NB4 (cell line): ENCODE results near the gene S100A1.
A peak's percentile ranks its signal among the peaks of the same experiment; 100 is the strongest.
"Not testable (repeated sequence)": the region's sequence is repeated elsewhere in the genome, so short reads cannot be mapped to it uniquely, and the experiment has no call there.

Source experiments
- DNase-seq: peaks from one replicate; pipeline ENCODE4 v3.0.0; 2010; ENCODE audit warnings: low read depth
- H3K4me3 ChIP-seq: one replicate; pipeline ENCODE4 v1.5.1; 2011; ENCODE audit warnings: mild to moderate bottlenecking, low read depth, low read length, moderate library complexity
- CTCF ChIP-seq: IDR thresholded peaks from one replicate; pipeline ENCODE4 v1.5.1; 2012; ENCODE audit warnings: low read depth, low read length
- MYC ChIP-seq: IDR thresholded peaks from 2 replicates; pipeline ENCODE4 v1.6.1; 2011; ENCODE audit warnings: low read depth, low read length
- POLR2A ChIP-seq: IDR thresholded peaks from 2 replicates; pipeline ENCODE4 v1.6.1; 2011; ENCODE audit warnings: mild to moderate bottlenecking; ENCODE audit not compliant: insufficient read length; ENCODE audit errors: extremely low read depth
- TF ChIP-seq, protein P1 (sequence below): IDR thresholded peaks from 2 replicates; pipeline ENCODE4 v1.6.1; 2011; ENCODE audit warnings: low read depth, low read length

Gene S100A1

GRCh38 chr1:153586347-153586746 lies 41.9 kb upstream of the S100A1 start:
- no peak for DNase-seq
- TF ChIP-seq, protein P1, sequence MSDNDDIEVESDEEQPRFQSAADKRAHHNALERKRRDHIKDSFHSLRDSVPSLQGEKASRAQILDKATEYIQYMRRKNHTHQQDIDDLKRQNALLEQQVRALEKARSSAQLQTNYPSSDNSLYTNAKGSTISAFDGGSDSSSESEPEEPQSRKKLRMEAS = no peak
- no peak for TF ChIP-seq MYC
- TF ChIP-seq POLR2A = no peak
- no peak for TF ChIP-seq CTCF

DNA sequence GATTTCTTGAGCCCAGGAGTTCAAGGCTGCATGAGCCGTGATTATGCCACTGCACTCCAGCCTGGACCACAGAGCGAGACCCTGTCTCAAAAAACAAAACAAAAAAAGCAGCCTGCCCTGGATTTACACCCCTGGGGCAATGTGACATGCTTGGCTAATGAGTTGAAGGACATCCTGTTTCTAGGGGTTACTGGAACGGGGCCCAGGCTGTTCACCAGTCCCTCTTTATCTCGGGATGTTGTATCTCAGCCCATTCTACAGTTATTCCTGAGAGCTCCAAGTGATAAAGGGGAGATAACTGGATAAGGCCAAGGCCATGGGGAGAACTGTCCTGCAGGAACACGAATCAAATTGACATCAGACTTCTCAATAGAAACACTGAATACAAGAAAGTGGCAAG lies 40.9 kb upstream of the S100A1 start:
- no peak overlapping the region for H3K4me3 ChIP-seq
- no peak for TF ChIP-seq POLR2A
- TF ChIP-seq, protein P1 = no peak
- no peak for DNase-seq

More at GRCh38 chr1:153586347-153586746, 41.9 kb upstream of the S100A1 start:
- no peak overlapping the region for H3K4me3 ChIP-seq

- H3K4me3 ChIP-seq, DNase-seq: not testable (repeated sequence)
These were observed 40.2 kb upstream of the S100A1 start for GRCh38 chr1:153588033-153588432.

DNA sequence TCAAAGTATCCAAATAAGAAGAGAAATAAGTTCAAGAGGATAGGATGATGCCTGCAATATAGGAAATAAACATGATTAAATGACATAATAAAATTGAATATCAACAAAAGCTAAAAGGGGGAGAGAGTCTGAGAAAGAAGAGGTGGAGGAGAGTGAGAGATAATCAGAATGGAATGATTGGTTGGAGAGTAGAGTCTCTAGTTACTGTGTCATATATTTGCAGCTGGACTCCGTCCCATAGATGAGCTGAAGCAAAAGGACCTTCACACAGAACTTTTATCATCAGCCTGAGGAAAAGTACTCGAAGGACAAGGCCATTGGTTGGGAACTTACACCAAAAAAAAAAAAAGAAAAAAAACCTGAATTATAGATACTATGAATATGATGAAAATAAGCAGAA lies 39.8 kb upstream of the S100A1 start:
- TF ChIP-seq POLR2A = no peak
- no peak for TF ChIP-seq MYC
- H3K4me3 ChIP-seq = no peak overlapping the region
- DNase-seq = no peak

DNA sequence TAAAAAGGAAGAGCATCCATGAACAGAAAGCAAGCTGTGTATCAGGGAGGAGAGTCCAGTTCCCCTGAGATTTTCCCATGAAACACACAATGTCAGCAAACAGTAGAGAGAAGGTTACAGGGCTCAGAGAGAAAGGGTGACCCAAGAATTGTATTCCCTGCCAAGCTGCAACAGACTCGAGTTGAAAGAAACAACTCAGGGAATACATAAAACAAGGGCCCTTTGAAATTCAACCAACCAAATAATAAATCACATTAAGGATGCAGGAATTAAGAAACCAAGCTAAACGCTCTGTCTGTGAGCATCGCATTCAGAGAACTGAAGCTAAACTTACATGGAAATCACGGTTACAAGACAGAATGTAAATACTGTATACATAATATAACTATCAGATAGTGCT lies 35.5 kb upstream of the S100A1 start:
- TF ChIP-seq, protein P1 = no peak
- H3K4me3 ChIP-seq = no peak overlapping the region
- no peak for DNase-seq

GRCh38 chr1:153597206-153597605 lies 31.0 kb upstream of the S100A1 start:
- H3K4me3 ChIP-seq = no peak overlapping the region
- DNase-seq = peak; percentile 45
- no peak for TF ChIP-seq MYC
- TF ChIP-seq, protein P1 = no peak
- TF ChIP-seq CTCF = no peak
- no peak for TF ChIP-seq POLR2A

DNA sequence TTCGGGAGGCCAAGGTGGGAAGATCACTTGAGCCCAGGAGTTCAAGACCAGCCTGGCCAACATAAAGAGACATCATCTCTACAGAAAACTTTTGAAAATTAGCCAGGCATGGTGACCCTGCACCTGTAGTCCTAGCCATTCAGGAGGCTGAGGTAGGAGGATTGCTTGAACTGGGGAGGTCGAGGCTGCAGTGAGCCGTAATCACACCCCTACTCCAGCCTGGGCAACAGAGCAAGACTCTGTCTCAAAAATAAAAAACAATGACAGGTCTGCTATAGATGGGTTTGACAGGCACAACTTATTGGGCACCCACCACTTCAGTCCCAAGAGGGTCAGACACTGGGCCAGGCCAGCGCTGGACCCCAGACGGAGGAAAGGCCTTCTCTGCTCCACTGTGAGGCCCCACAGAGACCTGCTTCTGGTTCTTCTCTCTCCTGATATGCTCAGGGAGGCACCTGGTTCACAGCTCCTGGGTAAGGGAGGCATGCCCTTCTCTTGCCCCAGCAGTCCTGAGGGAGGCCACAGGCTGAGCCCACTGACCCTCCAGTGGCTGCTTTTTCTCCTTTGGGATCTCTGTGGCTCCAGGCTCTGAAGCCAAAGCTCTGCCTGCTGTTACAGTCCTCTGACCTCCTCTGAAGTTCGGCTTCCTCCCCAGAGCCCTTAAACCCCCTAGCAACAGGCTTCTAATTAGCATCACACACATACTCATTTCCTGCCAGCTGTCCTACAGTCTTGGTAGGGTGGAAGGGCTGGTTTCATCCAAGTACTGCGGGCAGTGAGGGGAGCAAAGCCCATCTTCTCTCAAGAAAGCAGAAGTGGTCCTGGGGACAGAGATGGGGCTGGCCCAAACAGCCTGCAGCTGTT lies 29.7 kb upstream of the S100A1 start:
- no peak overlapping the region for H3K4me3 ChIP-seq
- TF ChIP-seq, protein P1 = 0 out of 2 replicates have a peak, but pooled peaks have one; percentile 3
- no peak for TF ChIP-seq MYC
- peak; percentile 97 for DNase-seq

DNA sequence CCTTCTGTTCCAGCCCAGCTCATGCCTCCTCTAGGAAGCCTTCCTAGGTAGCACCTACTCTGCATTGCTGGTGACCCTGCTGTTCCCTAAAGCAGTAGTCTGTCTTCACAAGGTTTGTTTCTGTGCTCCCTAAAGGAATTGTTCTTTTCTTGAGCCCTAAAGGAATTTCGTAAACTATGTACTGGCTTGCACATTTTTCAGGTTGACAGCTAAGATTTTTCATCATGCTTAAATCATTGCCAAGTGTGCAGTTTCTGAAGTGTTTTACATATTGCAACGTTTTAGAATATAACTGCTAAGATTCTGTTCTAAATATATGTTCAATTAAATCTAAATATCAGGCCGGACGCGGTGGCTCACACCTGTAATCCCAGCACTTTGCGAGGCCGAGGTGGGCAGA lies 28.4 kb upstream of the S100A1 start:
- no peak for TF ChIP-seq CTCF
- TF ChIP-seq POLR2A = no peak
- TF ChIP-seq MYC = no peak
- TF ChIP-seq, protein P1 = no peak
- DNase-seq = no peak
- no peak overlapping the region for H3K4me3 ChIP-seq
